ENCODE results near the gene C5orf52. TPM values are rescaled to one million over a fixed set of nuclear protein-coding genes. Genes with fewer than 3 reads are reported as not detected.

The C5orf52 gene
- total and polyA plus RNA-seq, 12 donors: not detected

GRCh38 chr5:157659868-157660660 lies 11.3 kb upstream of the C5orf52 start:
- no peaks in the 10 kb centered on the region for H3K36me3 ChIP-seq
- peaks cover 0 to 46% (median 7%) of the 10 kb centered on the region in 11 donors for H3K9me3 ChIP-seq
- intact Hi-C loops (cut with DNase I): no loop called here
- no peak for DNase-seq
- 91 to 94% methylated on average over 8 of the region's 8 CpGs for WGBS, 2 donors
- TF ChIP-seq, protein P1, sequence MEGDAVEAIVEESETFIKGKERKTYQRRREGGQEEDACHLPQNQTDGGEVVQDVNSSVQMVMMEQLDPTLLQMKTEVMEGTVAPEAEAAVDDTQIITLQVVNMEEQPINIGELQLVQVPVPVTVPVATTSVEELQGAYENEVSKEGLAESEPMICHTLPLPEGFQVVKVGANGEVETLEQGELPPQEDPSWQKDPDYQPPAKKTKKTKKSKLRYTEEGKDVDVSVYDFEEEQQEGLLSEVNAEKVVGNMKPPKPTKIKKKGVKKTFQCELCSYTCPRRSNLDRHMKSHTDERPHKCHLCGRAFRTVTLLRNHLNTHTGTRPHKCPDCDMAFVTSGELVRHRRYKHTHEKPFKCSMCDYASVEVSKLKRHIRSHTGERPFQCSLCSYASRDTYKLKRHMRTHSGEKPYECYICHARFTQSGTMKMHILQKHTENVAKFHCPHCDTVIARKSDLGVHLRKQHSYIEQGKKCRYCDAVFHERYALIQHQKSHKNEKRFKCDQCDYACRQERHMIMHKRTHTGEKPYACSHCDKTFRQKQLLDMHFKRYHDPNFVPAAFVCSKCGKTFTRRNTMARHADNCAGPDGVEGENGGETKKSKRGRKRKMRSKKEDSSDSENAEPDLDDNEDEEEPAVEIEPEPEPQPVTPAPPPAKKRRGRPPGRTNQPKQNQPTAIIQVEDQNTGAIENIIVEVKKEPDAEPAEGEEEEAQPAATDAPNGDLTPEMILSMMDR (IDR thresholded peaks at IDR 0.05): no peak
- H3K27ac ChIP-seq: no peak overlapping the region
- ATAC-seq: no peak
- H3K4me3 ChIP-seq: no peak overlapping the region
- H3K4me1 ChIP-seq: no peaks in the 10 kb centered on the region
- no peaks in the 10 kb centered on the region for H3K27me3 ChIP-seq

- ATAC-seq: no peak
- no peaks in the 10 kb centered on the region for H3K36me3 ChIP-seq
- no peak overlapping the region for H3K27ac ChIP-seq
- peaks cover 0 to 6% (median 3%) of the 10 kb centered on the region in 9 donors for H3K4me1 ChIP-seq
- no peak overlapping the region for H3K4me3 ChIP-seq
- no peak for DNase-seq
- intact Hi-C loops (cut with DNase I): no loop called here
- peaks cover 0 to 20% (median 0%) of the 10 kb centered on the region in 7 donors for H3K27me3 ChIP-seq
- peaks cover 0 to 12% (median 5%) of the 10 kb centered on the region in 11 donors for H3K9me3 ChIP-seq
- TF ChIP-seq, protein P1 (IDR thresholded peaks at IDR 0.05): no peak
- 82 to 83% methylated on average over 2 of the region's 2 CpGs for WGBS, 2 donors
Observed at GRCh38 chr5:157665467-157666070, 5.8 kb upstream of the C5orf52 start.

- intact Hi-C loops (cut with DNase I): loop anchor here in 1 of 10 donors (2.0 kb wide), 1 partner anchor 50 kb away; no protein-coding TSS in a partner anchor
- Histone ChIP-seq H3K4me1 (peaks cover 0 to 17% (median 13%) of the 10 kb centered on the region in 9 donors), H3K4me3 (no peak overlapping the region), H3K27me3 (peaks cover 0 to 37% (median 7%) of the 10 kb centered on the region in 7 donors), H3K9me3 (no peaks in the 10 kb centered on the region), H3K27ac (no peak overlapping the region), H3K36me3 (no peaks in the 10 kb centered on the region)
- WGBS, 2 donors: 74 to 86% methylated on average over 1 of the region's 1 CpG
- ATAC-seq: no peak
- no peak for DNase-seq
- TF ChIP-seq, protein P1 (IDR thresholded peaks at IDR 0.05): no peak
Observed at GRCh38 chr5:157668356-157668755, 3.0 kb upstream of the C5orf52 start.

GRCh38 chr5:157669701-157670097 lies 1.6 kb upstream of the C5orf52 start:
- Histone ChIP-seq H3K27ac (no peak overlapping the region), H3K27me3 (peaks cover 0 to 37% (median 7%) of the 10 kb centered on the region in 7 donors), H3K4me1 (peaks cover 0 to 17% (median 13%) of the 10 kb centered on the region in 9 donors), H3K9me3 (no peaks in the 10 kb centered on the region), H3K36me3 (no peaks in the 10 kb centered on the region), H3K4me3 (no peak overlapping the region)
- ATAC-seq (no peak), DNase-seq (no peak)
- TF ChIP-seq, protein P1 (IDR thresholded peaks at IDR 0.05): no peak
- 97% methylated on average over 6 of the region's 6 CpGs for WGBS, 2 donors
- intact Hi-C loops (cut with DNase I): loop anchor here in 3 of 10 donors (2.0 to 5.0 kb wide), 2 partner anchors 48 to 49 kb away; no protein-coding TSS in a partner anchor
